HCT116 (cell line): ENCODE measurements around the gene KRTAP10-9. TPM values are rescaled to one million over a fixed set of nuclear protein-coding genes. Genes with fewer than 3 reads are reported as not detected.

ENCODE experiments used
- ATAC-seq: fragments of 200-7000 bp; cut with Tn5 transposase; 2 replicates; pipeline ENCODE4 v1.9.1; 2020; ENCODE audit warnings: mild to moderate bottlenecking, moderate library complexity
- BruUV-seq: library from RNA; stranded (reverse); fragments of 400-500 nt; replicated peaks from 2 replicates; lab custom pipeline; 2021; lab: Mats Ljungman, UMichigan
- CTCF ChIA-PET: fragments of 300-600 bp; sonication (Branson Sonifier 250); formaldehyde crosslinking; loops from one replicate; lab custom pipeline; 2021; ENCODE audit warnings: antibody characterized with exemption; lab: Charles Lee
- POLR2A ChIA-PET: fragments of 300-600, 350-600 bp; sonication (Branson Sonifier 250); formaldehyde crosslinking; loops from one replicate; lab custom pipeline; 2021; ENCODE audit warnings: antibody characterized with exemption; lab: Charles Lee
- RAD21 ChIA-PET, 2 experiments: fragments of 300-600 bp; sonication (Branson Sonifier 250); formaldehyde crosslinking; loops; one replicate each; lab custom pipeline; 2023; ENCODE audit warnings: low total read pairs in 2 of 2; ENCODE audit not compliant: uncharacterized antibody in 2 of 2, unreplicated experiment in 2 of 2, low non-redundant PET in 1 of 2; lab: Charles Lee
- DNase-seq: peaks from one replicate; pipeline ENCODE4 v3.0.0-alpha.2; 2010; ENCODE audit warnings: low read depth, low spot score
- H2AFZ ChIP-seq: fragments of 200-600 bp; shearing (Covaris generic), sonication (generic); 2 replicates; pipeline ENCODE4 v1.6.1; 2017; ENCODE audit warnings: low read depth, mixed run types, mixed read lengths, antibody characterized with exemption, low read length; ENCODE audit not compliant: poor library complexity, severe bottlenecking
- H3K27ac ChIP-seq: 2 replicates; pipeline ENCODE4 v1.5.1; 2012; ENCODE audit warnings: low read depth, low read length
- H3K27me3 ChIP-seq: fragments of 200-600 bp; sonication (generic); 2 replicates; pipeline ENCODE4 v1.6.1; 2016; ENCODE audit warnings: mixed run types, low read length, mixed read lengths; ENCODE audit not compliant: insufficient read depth
- H3K36me3 ChIP-seq, 2 experiments: fragments of 200-500 bp in 1 of 2; fragments of 200-600 bp in 1 of 2; sonication (Bioruptor generic) in 1 of 2; sonication (generic) in 1 of 2; 2 replicates each; pipeline versions ENCODE4 v1.5.1 to v1.6.1; 2014 to 2016; ENCODE audit warnings: low read length in 2 of 2, inconsistent platforms in 1 of 2, mixed read lengths in 1 of 2, mixed run types in 1 of 2; ENCODE audit not compliant: insufficient read depth in 2 of 2, control insufficient read depth in 1 of 2
- H3K4me1 ChIP-seq, 2 experiments: fragments of 200-600 bp in 1 of 2; sonication (generic) in 1 of 2; 2 replicates each; pipeline versions ENCODE4 v1.5.1 to v1.6.1; 2012 to 2017; ENCODE audit warnings: low read length in 2 of 2, inconsistent platforms in 1 of 2, mild to moderate bottlenecking in 1 of 2, mixed read lengths in 1 of 2, mixed run types in 1 of 2, moderate library complexity in 1 of 2; ENCODE audit not compliant: insufficient read depth in 2 of 2, control insufficient read depth in 1 of 2
- H3K4me2 ChIP-seq: fragments of 200-600 bp; sonication (generic); 2 replicates; pipeline ENCODE4 v1.6.1; 2017; ENCODE audit warnings: mixed run types, low read length, mixed read lengths
- H3K4me3 ChIP-seq, 2 experiments: fragments of 200-600 bp in 1 of 2; sonication (generic) in 1 of 2; replicated peaks in 1 of 2; 2 replicates each; pipeline ENCODE4 v1.5.1; 2011 to 2016; ENCODE audit warnings: low read length in 2 of 2, control low read depth in 1 of 2, low read depth in 1 of 2, mild to moderate bottlenecking in 1 of 2, mixed read lengths in 1 of 2, mixed run types in 1 of 2
- H3K79me2 ChIP-seq: fragments of 200-600 bp; sonication (generic); 2 replicates; pipeline ENCODE4 v1.6.1; 2017; ENCODE audit warnings: mild to moderate bottlenecking, mixed run types, low read length, moderate library complexity, mixed read lengths; ENCODE audit not compliant: insufficient read depth
- H3K9ac ChIP-seq: fragments of 200-600 bp; sonication (generic); 2 replicates; pipeline ENCODE4 v1.6.1; 2016; ENCODE audit warnings: low read length, mixed read lengths
- H3K9me2 ChIP-seq: fragments of 200-600 bp; sonication (generic), shearing (Covaris generic); 2 replicates; pipeline ENCODE4 v1.6.1; 2017; ENCODE audit warnings: mixed run types, mild to moderate bottlenecking, moderate library complexity; ENCODE audit not compliant: insufficient read depth
- H3K9me3 ChIP-seq, 2 experiments: fragments of 200-500 bp in 1 of 2; fragments of 200-600 bp in 1 of 2; sonication (Bioruptor generic) in 1 of 2; sonication (generic) in 1 of 2; 2 replicates each; pipeline ENCODE4 v1.6.1; 2014 to 2017; ENCODE audit warnings: low read length in 2 of 2, mixed read lengths in 2 of 2, inconsistent platforms in 1 of 2, low read depth in 1 of 2, mild to moderate bottlenecking in 1 of 2, mixed run types in 1 of 2, moderate library complexity in 1 of 2; ENCODE audit not compliant: control insufficient read depth in 1 of 2, insufficient read depth in 1 of 2
- H4K20me1 ChIP-seq: fragments of 200-600 bp; sonication (generic), shearing (Covaris generic); 2 replicates; pipeline ENCODE4 v1.6.1; 2017; ENCODE audit warnings: mixed run types, mild to moderate bottlenecking, moderate library complexity; ENCODE audit not compliant: insufficient read depth
- CBX3 ChIP-seq: IDR thresholded peaks from 2 replicates; pipeline ENCODE4 v1.6.1; 2012; ENCODE audit warnings: low read depth
- CEBPB ChIP-seq: IDR thresholded peaks from 2 replicates; pipeline ENCODE4 v1.6.1; 2012; ENCODE audit warnings: low read depth
- EGR1 ChIP-seq: IDR thresholded peaks from 2 replicates; pipeline ENCODE4 v1.6.1; 2012; ENCODE audit warnings: low read depth
- ELF1 ChIP-seq: IDR thresholded peaks from 2 replicates; pipeline ENCODE4 v1.6.1; 2012; ENCODE audit warnings: low read depth, borderline replicate concordance
- EZH2 ChIP-seq: fragments of 200-600 bp; sonication (generic); IDR thresholded peaks from 2 replicates; pipeline ENCODE4 v1.6.1; 2017; ENCODE audit warnings: antibody characterized with exemption, mixed run types
- EZH2phosphoT487 ChIP-seq: fragments of 200-600 bp; IDR thresholded peaks from 2 replicates; pipeline ENCODE4 v1.6.1; 2018; ENCODE audit warnings: antibody characterized with exemption, borderline replicate concordance
- FOSL1 ChIP-seq: IDR thresholded peaks from 2 replicates; pipeline ENCODE4 v1.6.1; 2012; ENCODE audit warnings: low read depth
- MAX ChIP-seq: IDR thresholded peaks from 2 replicates; pipeline ENCODE4 v1.6.1; 2012
- POLR2A ChIP-seq: IDR thresholded peaks from 2 replicates; pipeline ENCODE4 v1.7.0; 2011; ENCODE audit warnings: borderline replicate concordance; ENCODE audit not compliant: insufficient read depth, insufficient read length; ENCODE audit errors: extremely low read depth
- RAD21 ChIP-seq: IDR thresholded peaks from 2 replicates; pipeline ENCODE4 v1.6.1; 2012; ENCODE audit warnings: low read depth, mild to moderate bottlenecking
- REST ChIP-seq: IDR thresholded peaks from 2 replicates; pipeline ENCODE4 v1.6.1; 2012; ENCODE audit warnings: low read depth
- SIN3A ChIP-seq: IDR thresholded peaks from 2 replicates; pipeline ENCODE4 v1.6.1; 2012; ENCODE audit warnings: low read depth
- SP1 ChIP-seq: IDR thresholded peaks from 2 replicates; pipeline ENCODE4 v1.6.1; 2012; ENCODE audit warnings: low read depth
- SRF ChIP-seq: IDR thresholded peaks from 2 replicates; pipeline ENCODE4 v1.6.1; 2012; ENCODE audit warnings: low read depth
- TCF7L2 ChIP-seq: IDR thresholded peaks from 2 replicates; pipeline ENCODE4 v1.7.0; 2011; ENCODE audit warnings: borderline replicate concordance, inconsistent platforms; ENCODE audit not compliant: insufficient read depth, insufficient read length; ENCODE audit errors: extremely low read depth
- YY1 ChIP-seq: IDR thresholded peaks from 2 replicates; pipeline ENCODE4 v1.6.1; 2011; ENCODE audit warnings: low read length, low read depth, moderate library complexity, mild to moderate bottlenecking; ENCODE audit not compliant: insufficient replicate concordance; ENCODE audit errors: extremely low read depth
- intact Hi-C: fragments of 100-400 bp; cut with micrococcal nuclease; formaldehyde crosslinking; loops from 2 replicates; pipeline ENCODE4 v1.10.0; 2022
- total RNA-seq: library from RNA; stranded (reverse); gene quantifications from one replicate; pipeline ENCODE4 v1.2.1, GENCODE V29; 2021; ENCODE audit not compliant: unreplicated experiment
- TF ChIP-seq, protein P1 (sequence below): IDR thresholded peaks from 2 replicates; pipeline ENCODE4 v1.6.1; 2011; ENCODE audit warnings: mild to moderate bottlenecking, low read length, moderate library complexity; ENCODE audit not compliant: insufficient replicate concordance; ENCODE audit errors: extremely low read depth

The KRTAP10-9 gene
- total RNA-seq, 1 experiment from 2014 or later, result not detected

GRCh38 chr21:44643741-44644310, 16.9 kb downstream of the KRTAP10-9 start:
- no peak overlapping the region for H3K27ac ChIP-seq
- ATAC-seq, result no peak
- intact Hi-C loops, result no loop called here

More at GRCh38 chr21:44643741-44644310, 16.9 kb downstream of the KRTAP10-9 start:
- H3K79me2 ChIP-seq, result no peaks in the 10 kb centered on the region
- TF ChIP-seq YY1, result no peak
- no peak for TF ChIP-seq REST
- TF ChIP-seq POLR2A, result no peak
- TF ChIP-seq, protein P1, sequence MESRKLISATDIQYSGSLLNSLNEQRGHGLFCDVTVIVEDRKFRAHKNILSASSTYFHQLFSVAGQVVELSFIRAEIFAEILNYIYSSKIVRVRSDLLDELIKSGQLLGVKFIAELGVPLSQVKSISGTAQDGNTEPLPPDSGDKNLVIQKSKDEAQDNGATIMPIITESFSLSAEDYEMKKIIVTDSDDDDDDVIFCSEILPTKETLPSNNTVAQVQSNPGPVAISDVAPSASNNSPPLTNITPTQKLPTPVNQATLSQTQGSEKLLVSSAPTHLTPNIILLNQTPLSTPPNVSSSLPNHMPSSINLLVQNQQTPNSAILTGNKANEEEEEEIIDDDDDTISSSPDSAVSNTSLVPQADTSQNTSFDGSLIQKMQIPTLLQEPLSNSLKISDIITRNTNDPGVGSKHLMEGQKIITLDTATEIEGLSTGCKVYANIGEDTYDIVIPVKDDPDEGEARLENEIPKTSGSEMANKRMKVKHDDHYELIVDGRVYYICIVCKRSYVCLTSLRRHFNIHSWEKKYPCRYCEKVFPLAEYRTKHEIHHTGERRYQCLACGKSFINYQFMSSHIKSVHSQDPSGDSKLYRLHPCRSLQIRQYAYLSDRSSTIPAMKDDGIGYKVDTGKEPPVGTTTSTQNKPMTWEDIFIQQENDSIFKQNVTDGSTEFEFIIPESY, result no peak
- TF ChIP-seq SP1, result no peak
- no peak for TF ChIP-seq ELF1
- TF ChIP-seq EZH2, result no peak
- no peak for TF ChIP-seq FOSL1
- no peak for TF ChIP-seq EGR1
- TF ChIP-seq SRF, result no peak
- no peak for TF ChIP-seq MAX
- no peak for TF ChIP-seq CBX3
- no peak for TF ChIP-seq CEBPB
- no peak for TF ChIP-seq SIN3A
- TF ChIP-seq TCF7L2, result no peak
- no peak for TF ChIP-seq RAD21
- no peak for TF ChIP-seq EZH2phosphoT487
- RAD21 ChIA-PET, result no interaction called here
- H3K9ac ChIP-seq, result no peak overlapping the region
- no peak overlapping the region for H3K4me3 ChIP-seq
- POLR2A ChIA-PET, result no interaction called here
- H3K27me3 ChIP-seq, result peaks cover 6% of the 10 kb centered on the region; the same call in 1 of the 2 replicates
- no peaks in the 10 kb centered on the region for H3K9me2 ChIP-seq
- no peaks in the 10 kb centered on the region for H4K20me1 ChIP-seq
- BruUV-seq, result no TSS peak
- H2AFZ ChIP-seq, result no peak overlapping the region
- H3K4me2 ChIP-seq, result no peak overlapping the region
- H3K9me3 ChIP-seq, result peaks cover 6 to 17% of the 10 kb centered on the region in 2 experiments; a peak in 2 of 4 replicates
- CTCF ChIA-PET, result no interaction called here
- no peaks in the 10 kb centered on the region for H3K4me1 ChIP-seq
- no peaks in the 10 kb centered on the region for H3K36me3 ChIP-seq
- no peak for DNase-seq
